ENCODE data around the gene MBTPS1.

Gene MBTPS1

GRCh38 chr16:84091460-84091859 lies 25.3 kb downstream of the MBTPS1 start:
- no peak for ATAC-seq
- no peak for TF ChIP-seq ZNF70 (CRISPR knock-in tag; IDR thresholded peaks at IDR 0.05)
- TF ChIP-seq RARB (CRISPR knock-in tag; IDR thresholded peaks at IDR 0.05): no peak
- no peak for TF ChIP-seq GLIS3 (CRISPR knock-in tag; IDR thresholded peaks at IDR 0.05)
- TF ChIP-seq POU6F1 (CRISPR knock-in tag; IDR thresholded peaks at IDR 0.05; ENCODE audit: borderline replicate concordance, low read depth): no peak
- no peak for TF ChIP-seq CSDC2 (CRISPR knock-in tag; IDR thresholded peaks at IDR 0.05)
- TF ChIP-seq OSR1 (CRISPR knock-in tag; IDR thresholded peaks at IDR 0.05): no peak
- TF ChIP-seq PPARA (CRISPR knock-in tag; IDR thresholded peaks at IDR 0.05; ENCODE audit: borderline replicate concordance): no peak
- TF ChIP-seq ESRRG (CRISPR knock-in tag; IDR thresholded peaks at IDR 0.05): no peak
- TF ChIP-seq ISL1 (CRISPR knock-in tag; IDR thresholded peaks at IDR 0.05): no peak

- TF ChIP-seq TSHZ2 (CRISPR knock-in tag; IDR thresholded peaks at IDR 0.05) (no peak), CSRNP3 (CRISPR knock-in tag; IDR thresholded peaks at IDR 0.05) (no peak), ZFP30 (CRISPR knock-in tag; IDR thresholded peaks at IDR 0.05) (no peak), PPARA (CRISPR knock-in tag; IDR thresholded peaks at IDR 0.05; ENCODE audit: borderline replicate concordance) (no peak), ARNTL (CRISPR knock-in tag; IDR thresholded peaks at IDR 0.05; ENCODE audit: borderline replicate concordance, low read depth) (no peak), POU6F1 (CRISPR knock-in tag; IDR thresholded peaks at IDR 0.05; ENCODE audit: borderline replicate concordance, low read depth) (no peak), GLIS3 (CRISPR knock-in tag; IDR thresholded peaks at IDR 0.05) (no peak), ZC3H10 (CRISPR knock-in tag; IDR thresholded peaks at IDR 0.05) (no peak), CSDC2 (CRISPR knock-in tag; IDR thresholded peaks at IDR 0.05) (no peak), RARB (CRISPR knock-in tag; IDR thresholded peaks at IDR 0.05) (no peak), TCF4 (CRISPR knock-in tag; IDR thresholded peaks at IDR 0.05; ENCODE audit: borderline replicate concordance) (no peak), CREB5 (CRISPR knock-in tag; IDR thresholded peaks at IDR 0.05; ENCODE audit: low read depth) (no peak), ZFP3 (CRISPR knock-in tag; IDR thresholded peaks at IDR 0.05) (no peak), ZNF70 (CRISPR knock-in tag; IDR thresholded peaks at IDR 0.05) (no peak), PATZ1 (CRISPR knock-in tag; IDR thresholded peaks at IDR 0.05; ENCODE audit: borderline replicate concordance) (no peak), ZNF8 (CRISPR knock-in tag; IDR thresholded peaks at IDR 0.05) (no peak)
- ATAC-seq: no peak
Measured at GRCh38 chr16:84090211-84090610, 26.5 kb downstream of the MBTPS1 start.
